H1 (cell line): ENCODE data around the gene GDPD5.

Experiments
- EZH2 ChIP-seq: fragments of 200-600 bp; sonication (generic); IDR thresholded peaks from 2 replicates; pipeline ENCODE4 v1.7.1; 2012; ENCODE audit warnings: low read depth, mild to moderate bottlenecking, moderate library complexity, low read length, inconsistent platforms; ENCODE audit not compliant: severe bottlenecking
- TF ChIP-seq, protein P1 (sequence below), 3 experiments: IDR thresholded peaks; 1 replicate in 2 of 3; 2 replicates in 1 of 3; pipeline versions ENCODE4 v1.5.1 to v1.6.1; 2011; ENCODE audit warnings: low read length in 3 of 3, mild to moderate bottlenecking in 3 of 3, inconsistent platforms in 2 of 3, low read depth in 1 of 3, moderate library complexity in 1 of 3; ENCODE audit not compliant: insufficient read depth in 1 of 3; ENCODE audit errors: control extremely low read depth in 1 of 3

DNA sequence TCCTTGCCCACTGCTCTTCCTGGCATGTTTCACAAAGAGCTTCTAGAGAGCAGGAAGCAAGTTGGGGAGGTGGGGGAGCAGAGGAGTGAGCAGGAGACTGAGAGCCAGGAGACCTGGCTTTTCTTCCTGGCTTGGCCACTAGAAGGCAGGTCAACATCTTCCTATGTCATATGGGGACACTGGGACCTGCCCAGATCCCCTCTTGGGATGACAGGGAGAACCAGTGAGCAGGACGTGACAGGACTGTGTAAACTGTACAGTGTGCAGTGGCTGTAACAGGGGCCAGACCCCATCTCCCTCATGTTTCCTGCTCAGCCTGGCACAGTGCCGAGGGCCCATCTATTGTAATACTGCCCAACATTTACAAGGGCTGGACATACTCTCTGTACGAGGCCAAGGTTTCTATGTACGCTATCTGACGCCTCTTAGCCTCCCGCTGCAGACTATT lies 29.4 kb downstream of the GDPD5 start:
- TF ChIP-seq, protein P1, sequence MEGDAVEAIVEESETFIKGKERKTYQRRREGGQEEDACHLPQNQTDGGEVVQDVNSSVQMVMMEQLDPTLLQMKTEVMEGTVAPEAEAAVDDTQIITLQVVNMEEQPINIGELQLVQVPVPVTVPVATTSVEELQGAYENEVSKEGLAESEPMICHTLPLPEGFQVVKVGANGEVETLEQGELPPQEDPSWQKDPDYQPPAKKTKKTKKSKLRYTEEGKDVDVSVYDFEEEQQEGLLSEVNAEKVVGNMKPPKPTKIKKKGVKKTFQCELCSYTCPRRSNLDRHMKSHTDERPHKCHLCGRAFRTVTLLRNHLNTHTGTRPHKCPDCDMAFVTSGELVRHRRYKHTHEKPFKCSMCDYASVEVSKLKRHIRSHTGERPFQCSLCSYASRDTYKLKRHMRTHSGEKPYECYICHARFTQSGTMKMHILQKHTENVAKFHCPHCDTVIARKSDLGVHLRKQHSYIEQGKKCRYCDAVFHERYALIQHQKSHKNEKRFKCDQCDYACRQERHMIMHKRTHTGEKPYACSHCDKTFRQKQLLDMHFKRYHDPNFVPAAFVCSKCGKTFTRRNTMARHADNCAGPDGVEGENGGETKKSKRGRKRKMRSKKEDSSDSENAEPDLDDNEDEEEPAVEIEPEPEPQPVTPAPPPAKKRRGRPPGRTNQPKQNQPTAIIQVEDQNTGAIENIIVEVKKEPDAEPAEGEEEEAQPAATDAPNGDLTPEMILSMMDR (IDR thresholded peaks at IDR 0.05; ENCODE audit: control extremely low read depth in 1 of 3, insufficient read depth in 1 of 3, low read depth in 1 of 3, low read length in 3 of 3) = peak; percentile 34 to 71 (median 37)
- no peak for TF ChIP-seq EZH2
